IMR-90 (cell line): ENCODE data around the gene LDLRAD4.

Experiments used
- BHLHE40 ChIP-seq: fragments of 150-350 bp; IDR thresholded peaks from 2 replicates; pipeline ENCODE4 v1.6.1; 2016; ENCODE audit warnings: mild to moderate bottlenecking, low read depth, low read length
- CEBPB ChIP-seq: IDR thresholded peaks from 2 replicates; pipeline ENCODE4 v1.6.1; 2012; ENCODE audit warnings: low read depth, low read length, improper control_type of control experiment
- FOS ChIP-seq: fragments of 150-350 bp; IDR thresholded peaks from 2 replicates; pipeline ENCODE4 v1.6.1; 2016; ENCODE audit warnings: low read depth, low read length
- MAZ ChIP-seq: IDR thresholded peaks from 2 replicates; pipeline ENCODE4 v1.6.1; 2012; ENCODE audit warnings: low read depth, mild to moderate bottlenecking, low read length, improper control_type of control experiment, moderate library complexity, borderline replicate concordance
- MXI1 ChIP-seq: IDR thresholded peaks from 2 replicates; pipeline ENCODE4 v1.6.1; 2012; ENCODE audit warnings: low read depth, mild to moderate bottlenecking, low read length, moderate library complexity, borderline replicate concordance
- NFE2L2 ChIP-seq: fragments of 150-350 bp; IDR thresholded peaks from 2 replicates; pipeline ENCODE4 v1.6.1; 2016; ENCODE audit warnings: low read depth, mild to moderate bottlenecking, low read length
- POLR2A ChIP-seq: IDR thresholded peaks from 2 replicates; pipeline ENCODE4 v1.6.1; 2012; ENCODE audit warnings: mild to moderate bottlenecking, low read depth, low read length
- RAD21 ChIP-seq: IDR thresholded peaks from 2 replicates; pipeline ENCODE4 v1.6.1; 2012; ENCODE audit warnings: low read length, improper control_type of control experiment
- RCOR1 ChIP-seq: IDR thresholded peaks from 2 replicates; pipeline ENCODE4 v1.6.1; 2012; ENCODE audit warnings: mild to moderate bottlenecking, low read length, improper control_type of control experiment; ENCODE audit not compliant: insufficient replicate concordance
- RFX5 ChIP-seq: IDR thresholded peaks from 2 replicates; pipeline ENCODE4 v1.8.0; 2012; ENCODE audit warnings: low read depth, mild to moderate bottlenecking, low read length, moderate library complexity
- TF ChIP-seq, protein P1 (sequence below): conservative IDR thresholded peaks from 2 replicates; pipeline ENCODE4 v1.5.1; 2012; ENCODE audit warnings: mild to moderate bottlenecking, low read depth, low read length, improper control_type of control experiment
- TF ChIP-seq, protein P2 (sequence below): fragments of 150-350 bp; IDR thresholded peaks from 2 replicates; pipeline ENCODE4 v1.6.1; 2017; ENCODE audit warnings: mild to moderate bottlenecking, antibody characterized with exemption, low read length, low read depth
- TF ChIP-seq, protein P3 (sequence below): fragments of 150-350 bp; IDR thresholded peaks from 2 replicates; pipeline ENCODE4 v1.6.1; 2016; ENCODE audit warnings: low read depth, mild to moderate bottlenecking, low read length, moderate library complexity, borderline replicate concordance

DNA sequence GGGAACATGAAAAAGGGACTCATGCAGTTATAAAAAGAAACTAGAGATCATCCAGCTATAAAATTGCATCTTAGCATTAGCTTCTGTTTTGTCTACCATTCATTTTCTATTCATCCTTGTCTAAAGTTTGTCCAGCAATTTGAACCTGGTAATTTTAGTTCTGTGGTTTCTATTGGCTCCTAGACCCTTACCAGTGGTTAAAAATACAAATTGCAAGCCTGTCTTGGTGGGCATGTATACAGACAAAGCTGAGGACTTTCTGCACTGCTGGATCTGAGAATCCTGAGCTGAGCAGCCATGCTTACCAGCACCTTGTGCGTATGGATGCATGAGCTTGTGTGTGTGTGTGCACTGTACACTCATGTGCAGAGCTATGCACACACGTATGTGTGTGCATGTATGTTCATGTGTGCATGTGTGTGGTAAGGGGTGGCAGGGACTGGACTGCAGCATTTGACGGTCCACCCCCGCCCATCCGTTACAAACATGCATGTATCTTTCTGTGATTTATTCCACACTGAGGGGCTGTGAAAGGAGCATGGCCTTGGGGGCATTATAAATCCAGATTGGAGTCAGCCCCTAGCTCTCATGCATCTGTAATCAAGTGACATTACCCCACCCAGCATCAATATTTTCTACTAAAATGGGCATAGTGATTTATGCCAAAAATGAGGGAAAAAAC lies 363.1 kb downstream of the LDLRAD4 start:
- TF ChIP-seq, protein P1, sequence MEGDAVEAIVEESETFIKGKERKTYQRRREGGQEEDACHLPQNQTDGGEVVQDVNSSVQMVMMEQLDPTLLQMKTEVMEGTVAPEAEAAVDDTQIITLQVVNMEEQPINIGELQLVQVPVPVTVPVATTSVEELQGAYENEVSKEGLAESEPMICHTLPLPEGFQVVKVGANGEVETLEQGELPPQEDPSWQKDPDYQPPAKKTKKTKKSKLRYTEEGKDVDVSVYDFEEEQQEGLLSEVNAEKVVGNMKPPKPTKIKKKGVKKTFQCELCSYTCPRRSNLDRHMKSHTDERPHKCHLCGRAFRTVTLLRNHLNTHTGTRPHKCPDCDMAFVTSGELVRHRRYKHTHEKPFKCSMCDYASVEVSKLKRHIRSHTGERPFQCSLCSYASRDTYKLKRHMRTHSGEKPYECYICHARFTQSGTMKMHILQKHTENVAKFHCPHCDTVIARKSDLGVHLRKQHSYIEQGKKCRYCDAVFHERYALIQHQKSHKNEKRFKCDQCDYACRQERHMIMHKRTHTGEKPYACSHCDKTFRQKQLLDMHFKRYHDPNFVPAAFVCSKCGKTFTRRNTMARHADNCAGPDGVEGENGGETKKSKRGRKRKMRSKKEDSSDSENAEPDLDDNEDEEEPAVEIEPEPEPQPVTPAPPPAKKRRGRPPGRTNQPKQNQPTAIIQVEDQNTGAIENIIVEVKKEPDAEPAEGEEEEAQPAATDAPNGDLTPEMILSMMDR, result no peak
- TF ChIP-seq POLR2A, result no peak
- TF ChIP-seq MXI1, result no peak
- TF ChIP-seq, protein P2, sequence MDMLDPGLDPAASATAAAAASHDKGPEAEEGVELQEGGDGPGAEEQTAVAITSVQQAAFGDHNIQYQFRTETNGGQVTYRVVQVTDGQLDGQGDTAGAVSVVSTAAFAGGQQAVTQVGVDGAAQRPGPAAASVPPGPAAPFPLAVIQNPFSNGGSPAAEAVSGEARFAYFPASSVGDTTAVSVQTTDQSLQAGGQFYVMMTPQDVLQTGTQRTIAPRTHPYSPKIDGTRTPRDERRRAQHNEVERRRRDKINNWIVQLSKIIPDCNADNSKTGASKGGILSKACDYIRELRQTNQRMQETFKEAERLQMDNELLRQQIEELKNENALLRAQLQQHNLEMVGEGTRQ, result no peak
- TF ChIP-seq, protein P3, sequence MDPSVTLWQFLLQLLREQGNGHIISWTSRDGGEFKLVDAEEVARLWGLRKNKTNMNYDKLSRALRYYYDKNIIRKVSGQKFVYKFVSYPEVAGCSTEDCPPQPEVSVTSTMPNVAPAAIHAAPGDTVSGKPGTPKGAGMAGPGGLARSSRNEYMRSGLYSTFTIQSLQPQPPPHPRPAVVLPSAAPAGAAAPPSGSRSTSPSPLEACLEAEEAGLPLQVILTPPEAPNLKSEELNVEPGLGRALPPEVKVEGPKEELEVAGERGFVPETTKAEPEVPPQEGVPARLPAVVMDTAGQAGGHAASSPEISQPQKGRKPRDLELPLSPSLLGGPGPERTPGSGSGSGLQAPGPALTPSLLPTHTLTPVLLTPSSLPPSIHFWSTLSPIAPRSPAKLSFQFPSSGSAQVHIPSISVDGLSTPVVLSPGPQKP, result no peak
- TF ChIP-seq FOS, result no peak
- no peak for TF ChIP-seq RCOR1
- no peak for TF ChIP-seq NFE2L2
- TF ChIP-seq RAD21, result no peak
- no peak for TF ChIP-seq RFX5
- no peak for TF ChIP-seq MAZ
- no peak for TF ChIP-seq CEBPB
- TF ChIP-seq BHLHE40, result no peak
